ENCODE results near the gene VPS13C. TPM values are rescaled to one million over a fixed set of nuclear protein-coding genes. Genes with fewer than 3 reads are reported as not detected.
A peak's percentile ranks its signal among the peaks of the same experiment; 100 is the strongest.

Gene VPS13C
- total RNA-seq, 1 donor, result 94.6 TPM

GRCh38 chr15:61853195-61853594 lies 207.1 kb downstream of the VPS13C start:
- no peak for TF ChIP-seq CTCF (IDR thresholded peaks at IDR 0.05; ENCODE audit: insufficient read depth, low read depth, low read length)
- no peak for DNase-seq (ENCODE audit: low read depth)

GRCh38 chr15:61851955-61852354 lies 208.3 kb downstream of the VPS13C start:
- no peak overlapping the region for H3K4me3 ChIP-seq (ENCODE audit: low read depth, low read length)
- TF ChIP-seq CTCF (IDR thresholded peaks at IDR 0.05; ENCODE audit: insufficient read depth, low read depth, low read length), result no peak
- no peak for DNase-seq (ENCODE audit: low read depth)

More at GRCh38 chr15:61853195-61853594, 207.1 kb downstream of the VPS13C start:
- no peak overlapping the region for H3K4me3 ChIP-seq (ENCODE audit: low read depth, low read length)

- TF ChIP-seq CTCF (IDR thresholded peaks at IDR 0.05; ENCODE audit: insufficient read depth, low read depth, low read length), result no peak
- DNase-seq (ENCODE audit: low read depth), result no peak
- H3K4me3 ChIP-seq (ENCODE audit: low read depth, low read length), result no peak overlapping the region
Measured at GRCh38 chr15:61849447-61849846, 210.8 kb downstream of the VPS13C start.

- no peak for DNase-seq (ENCODE audit: low read depth)
- TF ChIP-seq CTCF (IDR thresholded peaks at IDR 0.05; ENCODE audit: insufficient read depth, low read depth, low read length), result no peak
- no peak overlapping the region for H3K4me3 ChIP-seq (ENCODE audit: low read depth, low read length)
Measured at GRCh38 chr15:61841466-61841865, 218.8 kb downstream of the VPS13C start.

GRCh38 chr15:61840090-61840489 lies 220.2 kb downstream of the VPS13C start:
- no peak for DNase-seq (ENCODE audit: low read depth)
- no peak overlapping the region for H3K4me3 ChIP-seq (ENCODE audit: low read depth, low read length)
- TF ChIP-seq CTCF (IDR thresholded peaks at IDR 0.05; ENCODE audit: insufficient read depth, low read depth, low read length), result no peak

GRCh38 chr15:61839546-61839945 lies 220.7 kb downstream of the VPS13C start:
- H3K4me3 ChIP-seq (ENCODE audit: low read depth, low read length), result no peak overlapping the region
- DNase-seq (ENCODE audit: low read depth), result no peak
- TF ChIP-seq CTCF (IDR thresholded peaks at IDR 0.05; ENCODE audit: insufficient read depth, low read depth, low read length), result no peak

- TF ChIP-seq CTCF (IDR thresholded peaks at IDR 0.05; ENCODE audit: insufficient read depth, low read depth, low read length), result peak; percentile 97
- DNase-seq (ENCODE audit: low read depth), result peak; percentile 57
- H3K4me3 ChIP-seq (ENCODE audit: low read depth, low read length), result no peak overlapping the region
Measured at GRCh38 chr15:61835496-61836106, 224.6 kb downstream of the VPS13C start.
